Measurements from ENCODE around the gene P4HA1. TPM values are rescaled to one million over a fixed set of nuclear protein-coding genes. Genes with fewer than 3 reads are reported as not detected.
"Not testable (repeated sequence)": the region's sequence is repeated elsewhere in the genome, so short reads cannot be mapped to it uniquely, and the experiment has no call there.

P4HA1 gene
- total RNA-seq, 1 donor from 2014 or later: 79.2 TPM

DNA sequence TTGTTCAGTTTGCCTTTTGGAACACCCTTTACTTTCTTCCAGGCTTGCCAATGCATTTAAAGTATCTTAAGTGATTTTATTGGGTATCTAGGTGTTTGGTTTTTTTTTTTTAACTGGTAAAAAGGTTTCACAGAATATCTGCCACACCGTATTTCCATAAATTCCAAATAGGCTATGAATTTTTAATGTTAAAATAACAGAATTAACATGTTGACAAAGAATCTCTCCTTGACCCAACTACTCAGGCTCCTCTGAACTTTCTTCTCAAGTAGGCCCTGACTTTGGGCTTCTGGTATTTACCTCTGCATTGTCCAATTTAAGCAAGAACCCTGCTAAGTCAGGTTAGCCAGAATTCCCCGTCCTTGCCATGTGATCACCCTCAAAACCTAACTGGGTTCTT is 80.9 kb downstream of the P4HA1 start:
- intact Hi-C loops (cut with DNase I): no loop called here
- DNase-seq: no peak
- ATAC-seq (ENCODE audit: poor library complexity): no peak

DNA sequence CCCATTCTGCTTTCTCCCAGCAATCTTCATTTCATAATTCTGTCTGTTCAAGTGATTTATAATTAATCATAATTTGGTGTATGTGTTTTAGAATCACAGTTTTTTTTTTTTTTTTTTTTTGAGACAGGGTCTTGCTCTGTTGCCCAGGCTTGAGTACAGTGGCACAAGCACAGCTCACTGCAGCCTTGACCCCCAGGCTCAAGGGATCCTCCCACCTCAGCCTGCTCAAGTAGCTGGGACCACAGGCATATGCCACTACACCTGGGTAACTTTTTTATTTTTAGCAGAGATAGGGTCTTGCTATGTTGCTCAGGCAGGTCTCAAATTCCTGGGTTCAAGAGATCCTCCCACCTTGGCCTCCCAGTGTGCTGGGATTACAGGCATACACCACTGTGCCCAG is 92.8 kb downstream of the P4HA1 start:
- no peak for ATAC-seq (ENCODE audit: poor library complexity)
- intact Hi-C loops (cut with DNase I): no loop called here

DNA sequence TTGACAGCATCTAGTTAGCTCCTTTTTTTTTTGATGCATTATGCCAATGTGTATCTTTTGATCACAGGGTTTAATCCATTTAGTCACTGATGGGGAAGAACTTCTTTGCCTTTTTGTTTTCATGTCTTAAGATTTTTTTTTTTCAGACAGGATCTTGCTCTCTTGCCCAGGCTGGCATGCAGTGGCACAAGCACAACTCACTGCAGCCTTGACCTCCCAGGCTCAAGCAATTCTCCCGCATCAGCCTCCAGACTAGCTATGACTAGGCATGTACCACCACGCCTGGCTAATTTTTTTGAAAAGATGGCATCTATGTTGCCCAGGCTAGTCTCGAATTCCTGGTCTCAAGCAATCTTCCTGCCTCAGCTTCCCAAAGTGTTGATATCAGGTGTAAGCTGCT is 95.7 kb downstream of the P4HA1 start:
- intact Hi-C loops (cut with DNase I): no loop called here
- ATAC-seq (ENCODE audit: poor library complexity) (no peak), DNase-seq (no peak)

More for the DNA sequence above, 92.8 kb downstream of the P4HA1 start:
- no peak for DNase-seq

DNA sequence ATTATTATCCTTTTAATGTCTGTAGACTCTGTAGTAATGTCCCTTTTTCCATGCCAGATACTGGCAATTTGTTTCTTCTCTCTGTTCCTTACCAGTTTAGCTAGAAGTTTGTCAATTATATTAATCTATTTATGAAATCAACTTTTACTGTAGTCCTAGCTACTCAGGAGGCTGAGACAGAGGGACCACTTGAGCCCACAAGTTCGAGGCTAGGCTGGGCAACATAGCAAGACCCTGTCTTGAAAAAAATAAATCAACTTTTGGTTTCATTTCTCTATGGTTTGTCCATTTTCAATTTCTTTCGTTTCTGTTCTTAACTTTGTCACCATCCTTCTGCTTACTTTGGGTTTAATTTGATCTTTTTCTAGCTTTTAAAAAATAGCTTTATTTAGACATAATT is 99.6 kb downstream of the P4HA1 start:
- intact Hi-C loops (cut with DNase I): no loop called here
- no peak for ATAC-seq (ENCODE audit: poor library complexity)

DNA sequence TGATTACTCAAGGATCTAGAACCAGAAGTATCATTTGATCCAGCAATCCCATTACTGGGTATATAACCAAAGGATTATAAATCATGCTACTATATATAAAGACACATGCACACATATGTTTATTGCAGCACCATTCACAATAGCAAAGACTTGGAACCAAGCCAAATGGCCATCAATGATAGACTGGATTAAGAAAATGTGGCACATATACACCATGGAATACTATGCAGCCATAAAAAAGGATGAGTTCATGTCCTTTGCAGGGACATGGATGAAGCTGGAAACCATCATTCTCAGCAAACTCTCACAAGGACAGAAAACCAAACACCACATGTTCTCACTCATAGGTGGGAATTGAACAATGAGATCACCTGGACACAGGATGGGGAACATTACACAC is 101.2 kb downstream of the P4HA1 start:
- DNase-seq; ATAC-seq (ENCODE audit: poor library complexity); intact Hi-C loops (cut with DNase I): not testable (repeated sequence)

More for the DNA sequence above, 99.6 kb downstream of the P4HA1 start:
- DNase-seq: no peak

DNA sequence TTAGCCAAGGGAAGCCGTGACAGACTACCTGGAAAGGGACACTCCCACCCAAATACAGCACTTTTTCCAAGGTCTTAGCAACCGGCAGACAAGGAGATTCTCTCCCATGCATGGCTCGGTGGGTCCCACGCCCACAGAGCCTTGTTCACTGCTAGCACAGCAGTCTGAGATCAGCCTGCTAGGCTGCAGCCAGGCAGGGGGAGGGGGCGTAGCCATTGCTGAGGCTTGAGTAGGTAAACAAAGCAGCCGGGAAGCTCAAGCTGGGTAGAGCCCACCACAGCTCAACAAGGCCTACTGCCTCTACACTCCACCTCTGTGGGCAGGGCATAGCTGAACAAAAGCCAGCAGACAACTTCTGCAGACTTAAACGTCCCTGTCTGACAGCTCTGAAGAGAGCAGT is 106.9 kb downstream of the P4HA1 start:
- DNase-seq; intact Hi-C loops (cut with DNase I); ATAC-seq (ENCODE audit: poor library complexity): not testable (repeated sequence)

DNA sequence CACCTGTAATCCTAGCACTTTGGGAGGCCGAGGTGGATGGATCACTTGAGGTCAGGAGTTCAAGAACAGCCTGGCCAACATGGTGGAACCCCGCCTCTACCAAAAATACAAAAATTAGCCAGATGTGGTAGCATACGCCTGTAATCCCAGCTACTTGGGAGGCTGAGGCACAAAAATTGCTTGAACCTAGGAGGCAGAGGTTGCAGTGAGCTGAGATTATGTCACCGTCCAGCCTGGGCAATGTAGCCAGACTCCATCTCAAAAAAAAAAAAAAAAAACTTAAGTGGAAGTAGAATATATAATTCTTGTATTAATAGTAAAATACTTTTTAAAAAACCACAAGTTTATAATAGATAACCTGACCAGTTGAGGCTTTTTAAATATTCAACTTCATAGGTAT is 112.0 kb downstream of the P4HA1 start:
- intact Hi-C loops (cut with DNase I); ATAC-seq (ENCODE audit: poor library complexity); DNase-seq: not testable (repeated sequence)

DNA sequence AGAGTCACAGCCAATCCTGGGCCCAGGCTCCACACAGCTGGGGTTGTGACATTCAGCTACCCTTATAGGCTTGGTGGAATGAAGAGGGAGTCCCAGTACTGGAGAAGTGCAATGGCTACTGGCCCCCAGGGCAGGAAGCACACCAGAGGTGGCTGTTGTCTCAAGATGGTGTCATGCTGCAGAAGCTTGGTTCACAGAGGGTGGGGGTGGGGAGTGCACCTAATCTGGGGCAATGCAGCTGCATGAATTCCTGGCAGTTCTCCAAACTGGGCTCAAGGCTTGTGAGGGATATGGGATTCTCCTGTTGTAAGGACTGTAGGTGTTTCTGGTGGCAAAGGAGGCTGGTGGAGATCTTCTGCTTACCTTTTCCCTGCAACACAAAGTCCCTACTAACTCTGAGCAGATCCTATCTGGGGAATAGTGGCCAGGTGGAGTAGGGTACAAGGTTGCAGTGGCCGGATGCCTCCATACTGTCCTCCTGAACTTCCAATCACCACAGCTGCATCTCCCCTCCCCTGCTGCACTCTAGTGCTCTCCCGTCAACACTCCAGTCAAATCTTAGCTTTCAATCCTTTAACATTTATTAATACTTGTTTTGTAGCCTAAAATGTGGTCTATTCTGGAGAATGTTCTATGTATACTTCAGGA is 114.7 kb downstream of the P4HA1 start:
- ATAC-seq (ENCODE audit: poor library complexity) (peak; percentile 44), DNase-seq (no peak)
- intact Hi-C loops (cut with DNase I): no loop called here

DNA sequence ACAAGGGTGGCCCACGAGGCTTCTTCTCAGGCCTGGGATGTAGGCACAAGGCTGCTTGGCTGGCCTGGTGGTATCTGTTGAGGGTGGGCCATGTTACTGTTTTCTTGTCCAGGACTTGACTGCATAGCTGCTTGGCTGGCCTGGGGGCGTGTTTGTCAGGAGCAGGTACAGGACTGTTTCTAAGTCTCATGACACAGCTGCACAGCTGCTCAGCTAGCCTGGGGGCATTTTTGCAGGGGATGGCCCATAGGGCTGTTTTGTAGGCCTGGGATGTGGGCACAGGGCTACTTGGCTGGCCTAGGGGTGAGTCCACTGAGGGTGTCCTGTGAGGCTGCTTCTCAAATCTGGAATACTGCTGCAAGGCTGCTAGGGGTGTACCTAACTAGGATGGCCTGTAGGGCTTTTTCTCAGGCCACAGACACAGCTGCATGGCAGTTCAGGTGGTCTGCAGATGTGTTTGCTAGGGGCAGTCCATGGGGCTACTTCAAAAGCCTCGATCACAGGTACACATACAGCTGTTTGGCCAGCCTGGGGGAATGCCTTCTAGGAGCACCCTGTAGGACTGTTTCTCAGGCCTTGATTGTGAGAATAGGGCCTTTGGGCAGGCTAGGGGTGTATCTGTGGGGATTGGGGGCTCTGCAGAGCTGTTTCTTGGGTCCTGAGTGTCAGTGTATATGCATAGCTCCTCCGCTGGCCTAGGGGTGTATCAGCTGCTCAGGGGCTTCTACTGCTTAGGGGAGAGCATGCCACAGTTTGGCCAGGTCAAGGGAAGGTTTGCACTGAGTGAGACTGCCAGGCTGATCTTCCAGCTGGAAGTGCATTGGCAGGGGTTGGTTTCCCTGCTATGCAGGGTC is 115.4 kb downstream of the P4HA1 start:
- intact Hi-C loops (cut with DNase I): no loop called here
- ATAC-seq (ENCODE audit: poor library complexity): peak; percentile 32
- DNase-seq: no peak

DNA sequence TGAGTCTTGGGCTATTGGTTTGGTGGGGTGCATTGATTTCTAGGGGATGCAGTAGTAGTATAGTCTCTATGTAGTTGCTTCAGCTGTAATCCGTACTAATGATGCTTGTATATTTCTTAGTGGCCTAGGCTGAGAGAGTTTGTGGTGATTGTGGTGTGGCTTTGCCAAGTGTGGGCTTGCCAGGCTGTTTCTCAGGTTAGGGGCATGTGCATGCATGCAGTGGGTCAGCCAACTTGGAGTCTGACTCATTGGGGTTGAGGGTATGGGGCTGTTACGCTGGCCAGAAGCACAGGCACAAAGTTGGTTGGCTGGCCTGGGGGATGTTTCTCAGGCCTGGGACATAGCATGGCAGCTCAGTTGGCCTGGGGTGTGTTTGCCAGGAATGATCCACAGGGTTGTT is 116.3 kb downstream of the P4HA1 start:
- DNase-seq (no peak), ATAC-seq (ENCODE audit: poor library complexity) (no peak)
- intact Hi-C loops (cut with DNase I): no loop called here

DNA sequence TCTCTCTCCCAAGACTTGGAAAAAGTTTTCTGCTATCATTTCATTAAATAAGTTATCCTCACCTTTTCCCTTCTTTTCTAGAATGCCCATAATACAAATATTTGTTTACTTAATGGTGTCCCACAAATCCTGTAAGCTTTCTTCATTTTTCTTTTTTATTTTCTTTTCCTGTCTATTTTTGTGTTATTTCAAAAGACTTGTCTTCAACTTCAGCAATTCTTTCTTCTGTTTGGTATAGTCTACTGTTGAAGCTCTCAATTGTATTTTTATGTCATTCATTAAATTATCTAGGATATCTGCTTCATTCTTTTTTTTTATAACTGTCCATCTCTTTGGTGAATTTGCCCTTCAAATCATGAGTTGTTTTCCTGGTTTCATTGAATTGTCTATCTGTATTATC is 117.0 kb downstream of the P4HA1 start:
- ATAC-seq (ENCODE audit: poor library complexity) (no peak), DNase-seq (no peak)
- intact Hi-C loops (cut with DNase I): no loop called here

DNA sequence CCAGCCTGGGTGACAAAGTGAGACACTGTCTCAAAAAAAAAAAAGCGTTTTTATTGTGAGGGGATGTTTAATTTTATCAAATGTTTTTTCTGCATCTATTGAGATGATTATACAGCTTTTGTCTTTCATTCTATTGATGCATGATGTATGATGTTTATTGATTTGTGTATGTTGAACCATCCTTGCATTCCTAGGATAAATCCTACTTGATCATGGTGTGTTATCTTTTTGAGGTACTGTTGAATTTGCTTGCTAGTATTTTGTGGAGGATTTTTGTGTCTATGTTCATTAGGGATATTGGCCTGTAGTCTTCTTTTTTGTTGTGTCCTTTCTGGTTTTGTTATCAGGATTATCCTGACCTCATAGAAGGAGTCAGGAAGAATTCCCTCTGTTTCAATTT is 119.8 kb downstream of the P4HA1 start:
- intact Hi-C loops (cut with DNase I): no loop called here
- DNase-seq (no peak), ATAC-seq (ENCODE audit: poor library complexity) (no peak)

Other genes with a start within 250 kb of the P4HA1 start
- not detected for gene OIT3, start 203.1 kb downstream of the P4HA1 start, total RNA-seq
- gene PLA2G12B, start 142.1 kb downstream of the P4HA1 start, total RNA-seq: 0.73 TPM
- 4.1 TPM for gene NUDT13, start 13.6 kb upstream of the P4HA1 start, total RNA-seq
- 14.4 TPM for gene ECD, start 71.1 kb upstream of the P4HA1 start, total RNA-seq
- gene FAM149B1, start 71.3 kb upstream of the P4HA1 start, total RNA-seq: 12.9 TPM
- 7.8 TPM for gene DNAJC9, start 150.4 kb upstream of the P4HA1 start, total RNA-seq
- 102 TPM for gene MRPS16, start 155.8 kb upstream of the P4HA1 start, total RNA-seq